Measurements from ENCODE around the gene SPHK2. TPM values are rescaled to one million over a fixed set of nuclear protein-coding genes. Genes with fewer than 3 reads are reported as not detected.

Gene SPHK2, protein sequence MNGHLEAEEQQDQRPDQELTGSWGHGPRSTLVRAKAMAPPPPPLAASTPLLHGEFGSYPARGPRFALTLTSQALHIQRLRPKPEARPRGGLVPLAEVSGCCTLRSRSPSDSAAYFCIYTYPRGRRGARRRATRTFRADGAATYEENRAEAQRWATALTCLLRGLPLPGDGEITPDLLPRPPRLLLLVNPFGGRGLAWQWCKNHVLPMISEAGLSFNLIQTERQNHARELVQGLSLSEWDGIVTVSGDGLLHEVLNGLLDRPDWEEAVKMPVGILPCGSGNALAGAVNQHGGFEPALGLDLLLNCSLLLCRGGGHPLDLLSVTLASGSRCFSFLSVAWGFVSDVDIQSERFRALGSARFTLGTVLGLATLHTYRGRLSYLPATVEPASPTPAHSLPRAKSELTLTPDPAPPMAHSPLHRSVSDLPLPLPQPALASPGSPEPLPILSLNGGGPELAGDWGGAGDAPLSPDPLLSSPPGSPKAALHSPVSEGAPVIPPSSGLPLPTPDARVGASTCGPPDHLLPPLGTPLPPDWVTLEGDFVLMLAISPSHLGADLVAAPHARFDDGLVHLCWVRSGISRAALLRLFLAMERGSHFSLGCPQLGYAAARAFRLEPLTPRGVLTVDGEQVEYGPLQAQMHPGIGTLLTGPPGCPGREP
- total RNA-seq: 137 and 138 TPM in 2 replicates
- long read RNA-seq, partial matches to known transcripts: 0 of 2 reads
- long read RNA-seq, other reads (novel, unspliced or antisense): 2 of 2 reads

DNA sequence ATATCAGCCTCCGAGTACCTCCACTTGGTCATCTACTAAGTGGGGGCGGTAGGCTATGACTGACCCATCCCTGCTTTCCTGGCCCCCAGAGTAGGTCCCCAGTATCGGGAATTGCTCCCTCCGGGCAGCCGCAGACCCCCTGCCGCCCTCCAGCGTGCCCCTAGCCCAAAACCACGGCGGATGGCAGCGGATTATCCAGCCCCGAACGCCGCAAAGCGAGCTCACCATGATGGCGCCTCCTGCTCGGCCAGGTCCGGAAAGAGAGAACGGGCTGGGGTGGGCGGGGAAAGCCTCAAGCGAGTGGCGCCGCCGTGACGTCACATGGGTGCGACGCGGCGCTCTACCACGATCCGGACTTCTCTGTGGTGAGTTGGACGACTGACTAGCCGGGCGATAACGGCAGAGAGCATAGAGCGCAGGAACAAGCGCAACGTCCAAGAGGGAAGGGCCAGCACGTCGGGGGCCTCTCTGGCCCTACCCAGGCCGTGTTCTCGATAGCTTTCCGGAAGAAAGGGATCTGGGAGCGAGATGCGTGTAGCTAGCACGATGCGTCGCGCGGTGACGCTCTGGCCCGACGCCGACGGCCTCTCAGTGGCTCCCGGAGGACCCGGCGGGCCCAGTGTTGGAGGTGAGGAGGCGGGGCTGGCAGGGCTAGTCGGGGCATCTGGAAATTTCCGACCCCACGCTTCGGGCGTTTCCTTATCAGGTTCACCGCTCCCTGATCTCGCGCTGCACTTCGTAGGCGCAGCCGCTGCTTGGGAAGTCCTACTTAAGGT is at the start of gene SPHK2, which contains the start of gene RPL18:
Gene SPHK2 (plus strand): TSS at position 591 of the 776 bp plus-strand sequence. CDS start 1,009 bp downstream, outside the sequence.
Gene RPL18 (minus strand): TSS at position 263 of the 776 bp plus-strand sequence. CDS start 35 bp downstream, at position 228.
- DNase-seq (ENCODE audit: low spot score, unreplicated experiment): peak; percentile 92
- TF ChIP-seq, protein P1, sequence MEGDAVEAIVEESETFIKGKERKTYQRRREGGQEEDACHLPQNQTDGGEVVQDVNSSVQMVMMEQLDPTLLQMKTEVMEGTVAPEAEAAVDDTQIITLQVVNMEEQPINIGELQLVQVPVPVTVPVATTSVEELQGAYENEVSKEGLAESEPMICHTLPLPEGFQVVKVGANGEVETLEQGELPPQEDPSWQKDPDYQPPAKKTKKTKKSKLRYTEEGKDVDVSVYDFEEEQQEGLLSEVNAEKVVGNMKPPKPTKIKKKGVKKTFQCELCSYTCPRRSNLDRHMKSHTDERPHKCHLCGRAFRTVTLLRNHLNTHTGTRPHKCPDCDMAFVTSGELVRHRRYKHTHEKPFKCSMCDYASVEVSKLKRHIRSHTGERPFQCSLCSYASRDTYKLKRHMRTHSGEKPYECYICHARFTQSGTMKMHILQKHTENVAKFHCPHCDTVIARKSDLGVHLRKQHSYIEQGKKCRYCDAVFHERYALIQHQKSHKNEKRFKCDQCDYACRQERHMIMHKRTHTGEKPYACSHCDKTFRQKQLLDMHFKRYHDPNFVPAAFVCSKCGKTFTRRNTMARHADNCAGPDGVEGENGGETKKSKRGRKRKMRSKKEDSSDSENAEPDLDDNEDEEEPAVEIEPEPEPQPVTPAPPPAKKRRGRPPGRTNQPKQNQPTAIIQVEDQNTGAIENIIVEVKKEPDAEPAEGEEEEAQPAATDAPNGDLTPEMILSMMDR (IDR thresholded peaks at IDR 0.05; ENCODE audit: unreplicated experiment): no peak
- Mint-ChIP-seq H3K4me1 (ENCODE audit: low read depth) (peaks cover 39% of the 10 kb centered on the region), H3K36me3 (ENCODE audit: insufficient read depth) (peaks cover 11% of the 10 kb centered on the region), H3K4me3 (ENCODE audit: low read depth) (peak within 1 kb of the TSS; percentile 93), H3K27me3 (no peaks in the 10 kb centered on the region), H3K27ac (peak within 1 kb of the TSS; percentile 99), H3K9me3 (ENCODE audit: low read depth) (no peaks in the 10 kb centered on the region)

DNA sequence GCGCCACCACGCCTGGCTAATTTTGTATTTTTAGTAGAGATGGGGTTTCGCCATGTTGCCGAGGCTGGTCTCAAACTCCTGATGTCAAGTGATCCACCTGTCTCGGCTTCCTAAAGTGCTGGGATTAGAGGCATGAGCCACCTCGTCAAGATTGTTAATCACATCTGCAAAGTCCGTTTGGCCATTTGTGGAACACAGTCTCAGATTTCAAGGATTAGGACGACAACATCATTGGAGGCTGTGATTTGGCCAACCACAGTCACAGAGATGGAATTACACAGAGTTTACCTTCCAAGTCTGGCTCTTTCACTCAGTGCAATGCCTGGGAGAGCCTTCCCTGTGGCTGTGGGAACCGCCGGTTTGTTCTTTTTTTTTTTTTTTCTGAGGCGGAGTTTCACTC is 49.5 kb upstream of the SPHK2 start:
- no peaks in the 10 kb centered on the region for H3K9me3 Mint-ChIP-seq (ENCODE audit: low read depth)
- no peak overlapping the region for H3K4me3 Mint-ChIP-seq (ENCODE audit: low read depth)
- H3K4me1 Mint-ChIP-seq (ENCODE audit: low read depth): peaks cover 30% of the 10 kb centered on the region
- no peak overlapping the region for H3K27ac Mint-ChIP-seq
- peaks cover 10% of the 10 kb centered on the region for H3K27me3 Mint-ChIP-seq
- TF ChIP-seq, protein P1 (IDR thresholded peaks at IDR 0.05; ENCODE audit: unreplicated experiment): no peak
- no peaks in the 10 kb centered on the region for H3K36me3 Mint-ChIP-seq (ENCODE audit: insufficient read depth)
- DNase-seq (ENCODE audit: low spot score, unreplicated experiment): no peak

DNA sequence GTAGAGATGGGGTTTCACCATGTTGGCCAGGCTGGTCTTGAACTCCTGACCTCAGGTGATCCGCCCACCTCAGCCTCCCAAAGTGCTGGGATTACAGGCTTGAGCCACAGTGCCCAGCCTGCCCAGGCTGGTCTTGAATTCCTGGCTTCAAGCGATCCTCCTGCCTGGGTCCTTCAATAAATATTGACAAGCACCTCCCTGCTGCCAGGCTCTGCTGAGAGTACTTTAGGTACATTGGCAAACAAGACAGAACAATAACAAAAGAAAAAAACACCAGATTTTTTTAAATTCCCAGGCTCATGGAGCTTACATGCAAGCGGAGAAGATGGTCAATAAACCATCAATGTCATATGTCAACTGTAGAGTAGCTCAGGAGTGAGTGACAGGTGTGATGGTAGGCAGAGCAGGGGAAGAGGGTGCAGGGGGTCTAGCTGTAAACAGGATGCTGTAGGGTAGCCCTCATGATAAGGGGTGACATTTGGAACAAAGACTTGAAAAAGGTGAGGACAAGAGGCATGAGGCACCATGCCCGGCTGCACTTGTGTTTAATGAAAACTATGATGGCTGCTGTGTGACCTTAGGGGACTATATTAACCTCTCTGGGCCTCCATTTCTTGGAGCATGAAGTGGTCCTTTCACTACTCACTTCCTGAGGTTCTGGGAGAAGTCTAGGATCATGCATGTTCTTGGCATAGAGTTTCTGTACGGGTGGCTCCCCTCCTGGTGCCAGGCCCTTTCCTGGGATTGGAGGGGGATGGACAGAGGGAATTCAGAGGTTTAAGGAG is 47.7 kb upstream of the SPHK2 start:
- no peaks in the 10 kb centered on the region for H3K36me3 Mint-ChIP-seq (ENCODE audit: insufficient read depth)
- DNase-seq (ENCODE audit: low spot score, unreplicated experiment): no peak
- peaks cover 28% of the 10 kb centered on the region for H3K4me1 Mint-ChIP-seq (ENCODE audit: low read depth)
- peaks cover 10% of the 10 kb centered on the region for H3K27me3 Mint-ChIP-seq
- peak overlapping the region; percentile 94 for H3K27ac Mint-ChIP-seq
- H3K9me3 Mint-ChIP-seq (ENCODE audit: low read depth): no peaks in the 10 kb centered on the region
- TF ChIP-seq, protein P1 (IDR thresholded peaks at IDR 0.05; ENCODE audit: unreplicated experiment): no peak
- H3K4me3 Mint-ChIP-seq (ENCODE audit: low read depth): no peak overlapping the region

DNA sequence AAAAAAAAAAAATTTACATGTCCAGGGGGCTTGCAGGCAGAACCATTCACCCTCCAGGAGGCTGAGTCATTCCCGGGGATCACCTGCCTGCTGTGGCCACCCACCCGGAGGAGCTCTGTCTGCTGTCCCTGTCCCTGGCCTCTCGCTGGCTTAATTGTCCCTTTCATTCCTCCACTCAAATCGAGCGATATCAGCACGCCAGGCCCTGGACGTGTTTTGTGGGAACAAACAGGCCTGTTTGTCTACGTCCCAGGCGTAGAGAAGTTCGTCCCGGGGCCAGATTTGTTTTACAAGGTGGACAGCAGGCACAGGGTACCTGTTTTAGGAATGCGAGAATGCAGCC is 46.2 kb upstream of the SPHK2 start:
- H3K27ac Mint-ChIP-seq: peak overlapping the region; percentile 94
- TF ChIP-seq, protein P1 (IDR thresholded peaks at IDR 0.05; ENCODE audit: unreplicated experiment): no peak

More for the DNA sequence above, 46.2 kb upstream of the SPHK2 start:
- H3K27me3 Mint-ChIP-seq: peaks cover 4% of the 10 kb centered on the region
- peak overlapping the region; percentile 24 for H3K4me3 Mint-ChIP-seq (ENCODE audit: low read depth)
- no peaks in the 10 kb centered on the region for H3K9me3 Mint-ChIP-seq (ENCODE audit: low read depth)
- no peak for DNase-seq (ENCODE audit: low spot score, unreplicated experiment)
- H3K36me3 Mint-ChIP-seq (ENCODE audit: insufficient read depth): no peaks in the 10 kb centered on the region
- peaks cover 28% of the 10 kb centered on the region for H3K4me1 Mint-ChIP-seq (ENCODE audit: low read depth)
